ENCODE results near the gene ATP2B3.

DNA sequence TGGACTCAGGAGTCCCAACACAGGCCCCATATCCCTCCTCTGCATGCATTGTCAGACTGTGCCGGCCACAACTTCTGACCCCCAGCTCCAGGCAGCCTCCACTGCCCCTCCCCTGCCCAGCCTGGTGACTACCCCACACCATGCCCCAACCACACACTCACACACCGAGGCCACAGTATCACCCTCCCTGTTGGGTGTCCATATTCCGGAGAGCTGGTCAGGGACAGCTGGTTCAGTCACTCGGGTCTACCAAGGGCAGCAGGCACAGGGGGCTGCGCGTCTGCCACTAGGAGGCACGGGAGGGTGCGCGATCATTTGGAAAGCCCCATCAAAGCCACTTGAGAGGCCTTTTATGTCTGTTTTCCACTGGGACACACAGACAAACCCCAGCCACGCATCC, 55.2 kb downstream of the ATP2B3 start:
- TF ChIP-seq SIN3A (IDR thresholded peaks at IDR 0.05; ENCODE audit: low read depth, low read length) (no peak), YY1 (IDR thresholded peaks at IDR 0.05; ENCODE audit: low read depth, low read length) (no peak), SMC3 (IDR thresholded peaks at IDR 0.05; ENCODE audit: borderline replicate concordance, low read length) (no peak), POLR2A (IDR thresholded peaks at IDR 0.05; ENCODE audit: low read depth, low read length) (no peak), MXI1 (IDR thresholded peaks at IDR 0.05; ENCODE audit: low read depth, low read length) (no peak), BRCA1 (IDR thresholded peaks at IDR 0.05; ENCODE audit: low read depth, low read length) (no peak), ZNF207 (IDR thresholded peaks at IDR 0.05; ENCODE audit: borderline replicate concordance) (no peak), NFYB (IDR thresholded peaks at IDR 0.05; ENCODE audit: insufficient read depth, low read depth, low read length) (no peak)
- TF ChIP-seq, protein P1, sequence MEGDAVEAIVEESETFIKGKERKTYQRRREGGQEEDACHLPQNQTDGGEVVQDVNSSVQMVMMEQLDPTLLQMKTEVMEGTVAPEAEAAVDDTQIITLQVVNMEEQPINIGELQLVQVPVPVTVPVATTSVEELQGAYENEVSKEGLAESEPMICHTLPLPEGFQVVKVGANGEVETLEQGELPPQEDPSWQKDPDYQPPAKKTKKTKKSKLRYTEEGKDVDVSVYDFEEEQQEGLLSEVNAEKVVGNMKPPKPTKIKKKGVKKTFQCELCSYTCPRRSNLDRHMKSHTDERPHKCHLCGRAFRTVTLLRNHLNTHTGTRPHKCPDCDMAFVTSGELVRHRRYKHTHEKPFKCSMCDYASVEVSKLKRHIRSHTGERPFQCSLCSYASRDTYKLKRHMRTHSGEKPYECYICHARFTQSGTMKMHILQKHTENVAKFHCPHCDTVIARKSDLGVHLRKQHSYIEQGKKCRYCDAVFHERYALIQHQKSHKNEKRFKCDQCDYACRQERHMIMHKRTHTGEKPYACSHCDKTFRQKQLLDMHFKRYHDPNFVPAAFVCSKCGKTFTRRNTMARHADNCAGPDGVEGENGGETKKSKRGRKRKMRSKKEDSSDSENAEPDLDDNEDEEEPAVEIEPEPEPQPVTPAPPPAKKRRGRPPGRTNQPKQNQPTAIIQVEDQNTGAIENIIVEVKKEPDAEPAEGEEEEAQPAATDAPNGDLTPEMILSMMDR (IDR thresholded peaks at IDR 0.05 in 2 of 3, conservative IDR thresholded peaks at IDR 0.05 in 1 of 3; ENCODE audit: control insufficient read depth in 2 of 3, extremely low read depth in 1 of 3, insufficient read depth in 1 of 3, low read depth in 3 of 3, low read length in 3 of 3): no peak

Measured in GM12878 (cell line).